ENCODE data around the gene PLB1.
"Not testable (repeated sequence)": the region's sequence is repeated elsewhere in the genome, so short reads cannot be mapped to it uniquely, and the experiment has no call there.

PLB1 gene

GRCh38 chr2:28650266-28650584, 154.4 kb downstream of the PLB1 start:
- DNase-seq, result no peak

- no peak for DNase-seq
These were observed 156.4 kb downstream of the PLB1 start for GRCh38 chr2:28652217-28652616.

- DNase-seq, result no peak
These were observed 158.2 kb downstream of the PLB1 start for GRCh38 chr2:28653892-28654662.

- no peak for DNase-seq
These were observed 158.9 kb downstream of the PLB1 start for GRCh38 chr2:28654663-28655320.

- no peak for DNase-seq
These were observed 161.2 kb downstream of the PLB1 start for GRCh38 chr2:28656937-28657615.

- DNase-seq, result no peak
These were observed 162.5 kb downstream of the PLB1 start for GRCh38 chr2:28658369-28658768.

GRCh38 chr2:28659127-28659526, 163.3 kb downstream of the PLB1 start:
- DNase-seq, result no peak

GRCh38 chr2:28661589-28662001, 165.7 kb downstream of the PLB1 start:
- no peak for DNase-seq

- DNase-seq, result no peak
These were observed 166.2 kb downstream of the PLB1 start for GRCh38 chr2:28662044-28662443.

- no peak for DNase-seq
These were observed 166.8 kb downstream of the PLB1 start for GRCh38 chr2:28662468-28663181.

GRCh38 chr2:28663359-28663758, 167.5 kb downstream of the PLB1 start:
- DNase-seq, result no peak

- DNase-seq, result no peak
These were observed 168.4 kb downstream of the PLB1 start for GRCh38 chr2:28664120-28664842.

- DNase-seq, result no peak
These were observed 169.3 kb downstream of the PLB1 start for GRCh38 chr2:28665041-28665704.

- DNase-seq, result not testable (repeated sequence)
These were observed 170.0 kb downstream of the PLB1 start for GRCh38 chr2:28665811-28666377.

GRCh38 chr2:28666496-28667184, 170.8 kb downstream of the PLB1 start:
- DNase-seq, result no peak

- no peak for DNase-seq
These were observed 171.4 kb downstream of the PLB1 start for GRCh38 chr2:28667261-28667660.

- no peak for DNase-seq
These were observed 172.4 kb downstream of the PLB1 start for GRCh38 chr2:28668106-28668814.

GRCh38 chr2:28668880-28669279, 173.0 kb downstream of the PLB1 start:
- DNase-seq, result no peak

GRCh38 chr2:28670856-28671255, 175.0 kb downstream of the PLB1 start:
- no peak for DNase-seq

- DNase-seq, result no peak
These were observed 177.5 kb downstream of the PLB1 start for GRCh38 chr2:28673338-28673737.

Measured in activated CD4-positive, CD25-positive, alpha-beta regulatory T cell (primary cell).